HepG2 (cell line): ENCODE measurements around the gene ANXA9. TPM values are rescaled to one million over a fixed set of nuclear protein-coding genes. Genes with fewer than 3 reads are reported as not detected.
A peak's percentile ranks its signal among the peaks of the same experiment; 100 is the strongest.

Source experiments
- BCL6 ChIP-seq: IDR thresholded peaks from 2 replicates; pipeline ENCODE4 v1.6.1; 2016; ENCODE audit warnings: missing genetic modification reagents, missing compliant biosample characterization
- CEBPG ChIP-seq: IDR thresholded peaks from 2 replicates; pipeline ENCODE4 v1.6.1; 2016
- DMAP1 ChIP-seq: IDR thresholded peaks from 2 replicates; pipeline ENCODE4 v1.6.1; 2016
- FOXA3 ChIP-seq: IDR thresholded peaks from 2 replicates; pipeline ENCODE4 v1.6.1; 2016; ENCODE audit warnings: missing genetic modification reagents, missing compliant biosample characterization
- GABPA ChIP-seq, 2 experiments: IDR thresholded peaks; 2 replicates each; pipeline ENCODE4 v1.6.1; 2011 to 2016; ENCODE audit warnings: low read depth in 2 of 2, low read length in 1 of 2, missing biosample characterization in 1 of 2, missing genetic modification characterization in 1 of 2
- GLMP ChIP-seq: sonication (generic); formaldehyde crosslinking; IDR thresholded peaks from 2 replicates; pipeline ENCODE4 v1.9.0; 2021; ENCODE audit warnings: missing genetic modification reagents, mild to moderate bottlenecking, borderline replicate concordance
- GPN1 ChIP-seq: sonication (generic); formaldehyde crosslinking; IDR thresholded peaks from 2 replicates; pipeline ENCODE4 v1.5.1; 2020; ENCODE audit warnings: missing genetic modification reagents, borderline replicate concordance
- HDAC1 ChIP-seq: sonication (generic); formaldehyde crosslinking; IDR thresholded peaks from 2 replicates; pipeline ENCODE4 v1.5.1; 2020; ENCODE audit warnings: mild to moderate bottlenecking, missing genetic modification reagents
- KDM2A ChIP-seq: sonication (generic); formaldehyde crosslinking; IDR thresholded peaks from 2 replicates; pipeline ENCODE4 v1.4.0; 2020; ENCODE audit warnings: low read depth, missing genetic modification reagents, borderline replicate concordance
- LCORL ChIP-seq, 2 experiments: fragments of 450-650 bp in 1 of 2; sonication (generic) in 1 of 2; formaldehyde crosslinking in 1 of 2; IDR thresholded peaks; 2 replicates each; pipeline versions ENCODE4 v1.5.0 to v1.6.1; 2017 to 2020; ENCODE audit warnings: antibody characterized with exemption in 1 of 2, missing genetic modification reagents in 1 of 2
- MED1 ChIP-seq: sonication (generic); formaldehyde crosslinking; IDR thresholded peaks from 2 replicates; pipeline ENCODE4 v1.4.0; 2020; ENCODE audit warnings: missing genetic modification reagents
- MIER3 ChIP-seq: IDR thresholded peaks from 2 replicates; pipeline ENCODE4 v1.6.1; 2016; ENCODE audit warnings: missing compliant biosample characterization, borderline replicate concordance
- NFYC ChIP-seq: IDR thresholded peaks from 2 replicates; pipeline ENCODE4 v1.6.1; 2016; ENCODE audit warnings: missing genetic modification reagents, missing compliant biosample characterization
- PBX3 ChIP-seq: sonication (generic); formaldehyde crosslinking; IDR thresholded peaks from 2 replicates; pipeline ENCODE4 v1.8.1; 2023; ENCODE audit warnings: missing genetic modification reagents, inconsistent platforms, borderline replicate concordance
- PPARG ChIP-seq: conservative IDR thresholded peaks from 2 replicates; pipeline ENCODE4 v1.6.1; 2016; ENCODE audit warnings: missing biosample characterization, missing genetic modification reagents
- SALL2 ChIP-seq: sonication (generic); formaldehyde crosslinking; IDR thresholded peaks from 2 replicates; pipeline ENCODE4 v1.8.1; 2023; ENCODE audit warnings: mild to moderate bottlenecking, missing genetic modification reagents, inconsistent platforms
- SOX13 ChIP-seq, 3 experiments: fragments of 450-650 bp in 1 of 3; sonication (generic) in 1 of 3; formaldehyde crosslinking in 1 of 3; IDR thresholded peaks in 2 of 3; conservative IDR thresholded peaks in 1 of 3; 2 replicates each; pipeline versions ENCODE4 v1.5.0 to v1.6.1; 2016 to 2020; ENCODE audit warnings: antibody characterized with exemption in 1 of 3, mild to moderate bottlenecking in 1 of 3, missing compliant biosample characterization in 1 of 3, missing genetic modification reagents in 1 of 3, moderate library complexity in 1 of 3
- SSRP1 ChIP-seq: IDR thresholded peaks from 2 replicates; pipeline ENCODE4 v1.6.1; 2016; ENCODE audit warnings: control low read depth
- TBX3 ChIP-seq: fragments of 450-650 bp; IDR thresholded peaks from 2 replicates; pipeline ENCODE4 v1.6.1; 2017; ENCODE audit warnings: antibody characterized with exemption, mild to moderate bottlenecking, inconsistent platforms, borderline replicate concordance
- THRA ChIP-seq: sonication (generic); formaldehyde crosslinking; IDR thresholded peaks from 2 replicates; pipeline ENCODE4 v1.4.0; 2020; ENCODE audit warnings: missing genetic modification reagents, borderline replicate concordance
- YEATS4 ChIP-seq: sonication (generic); formaldehyde crosslinking; IDR thresholded peaks from 2 replicates; pipeline ENCODE4 v1.4.0; 2020; ENCODE audit warnings: missing genetic modification reagents, borderline replicate concordance
- ZBTB37 ChIP-seq: sonication (generic); formaldehyde crosslinking; IDR thresholded peaks from 2 replicates; pipeline ENCODE4 v1.4.0; 2020; ENCODE audit warnings: mild to moderate bottlenecking, missing genetic modification reagents
- ZMYM3 ChIP-seq: sonication (generic); formaldehyde crosslinking; IDR thresholded peaks from 2 replicates; pipeline ENCODE4 v1.5.1; 2020; ENCODE audit warnings: mild to moderate bottlenecking, missing genetic modification reagents
- ZNF678 ChIP-seq: sonication (generic); formaldehyde crosslinking; IDR thresholded peaks from 2 replicates; pipeline ENCODE4 v1.4.0; 2020; ENCODE audit warnings: mild to moderate bottlenecking, missing genetic modification reagents
- polyA plus RNA-seq, 8 experiments: library from polyadenylated mRNA; depleted of rRNA in 3 of 8; stranded (reverse) in 7 of 8; unstranded in 1 of 8; fragments of >200 nt; fragmentation: Illumina TruSeq in 4 of 8; extraction: Trizol in 4 of 8; gene quantifications; 2 replicates each; pipeline versions ENCODE4 v1.2.1 to v1.2.3, GENCODE V29; 2011 to 2016; ENCODE audit warnings: low read depth in 4 of 8, missing spikeins in 1 of 8, mixed read lengths in 1 of 8; ENCODE audit not compliant: insufficient read depth in 1 of 8
- total RNA-seq, 5 experiments: library from RNA; depleted of rRNA; stranded (reverse); fragments of >200 nt; fragmentation: Illumina TruSeq; extraction: Trizol; gene quantifications; 2 replicates each; pipeline ENCODE4 v1.2.3, GENCODE V29; 2016; ENCODE audit warnings: low read depth in 1 of 5

The ANXA9 gene
- total and polyA plus RNA-seq, 2 of the 13 experiments (the other 11 are each of a cell fraction or from before 2014, with no cell fraction given) = 13.3 to 23.9 TPM

- TF ChIP-seq SALL2 (CRISPR knock-in tag) (no peak), DMAP1 (CRISPR knock-in tag) (0 out of 2 replicates have a peak, but pooled peaks have one; percentile 63), HDAC1 (CRISPR knock-in tag) (peak; percentile 86), ZMYM3 (peak; percentile 97), ZBTB37 (no peak), GLMP (CRISPR knock-in tag) (no peak), CEBPG (CRISPR knock-in tag) (no peak; the same call in 1 of the 2 replicates), LCORL (IDR thresholded peaks at IDR 0.05) (peak; percentile 66; the same call in 1 of the 2 replicates), LCORL (CRISPR knock-in tag; IDR thresholded peaks at IDR 0.05) (peak; percentile 86), MED1 (CRISPR knock-in tag) (peak; percentile 86), KDM2A (no peak), MIER3 (CRISPR knock-in tag) (peak; percentile 55; the same call in 1 of the 2 replicates), GPN1 (no peak), PPARG (peak; percentile 92), FOXA3 (CRISPR knock-in tag) (peak; percentile 85), BCL6 (CRISPR knock-in tag) (peak; percentile 54), SOX13 (IDR thresholded peaks at IDR 0.05) (peak; percentile 66), SOX13 (CRISPR knock-in tag; conservative IDR thresholded peaks at IDR 0.05 in 1 of 2, IDR thresholded peaks at IDR 0.05 in 1 of 2) (peak in 1 of 2 experiments; percentile 84; a peak in 2 of 4 replicates), ZNF678 (CRISPR knock-in tag) (0 out of 2 replicates have a peak, but pooled peaks have one; percentile 41), SSRP1 (no peak), TBX3 (peak; percentile 66; the same call in 1 of the 2 replicates), PBX3 (CRISPR knock-in tag) (no peak), YEATS4 (0 out of 2 replicates have a peak, but pooled peaks have one; percentile 32), GABPA (IDR thresholded peaks at IDR 0.05; ENCODE audit: low read depth, low read length) (no peak), GABPA (CRISPR knock-in tag; IDR thresholded peaks at IDR 0.05; ENCODE audit: low read depth) (peak; percentile 48; the same call in 1 of the 2 replicates), THRA (peak; percentile 58; the same call in 1 of the 2 replicates), NFYC (CRISPR knock-in tag) (no peak)
These were observed 30.8 kb downstream of the ANXA9 start (continued) for GRCh38 chr1:151012684-151013471.
